Brain pericyte (primary cell): Measurements from ENCODE around the gene CYRIA.

Source experiments
- DNase-seq: peaks from one replicate; pipeline ENCODE4 v3.0.0-alpha.2; 2012; ENCODE audit warnings: low read depth, low spot score

The CYRIA gene

GRCh38 chr2:16650287-16651249 is 15.1 kb downstream of the CYRIA start:
- no peak for DNase-seq

GRCh38 chr2:16649353-16650286 is 16.0 kb downstream of the CYRIA start:
- DNase-seq: no peak

- no peak for DNase-seq
Measured at GRCh38 chr2:16647992-16648617, 17.5 kb downstream of the CYRIA start.

GRCh38 chr2:16645775-16646559 is 19.7 kb downstream of the CYRIA start:
- no peak for DNase-seq

- no peak for DNase-seq
Measured at GRCh38 chr2:16645088-16645487, 20.5 kb downstream of the CYRIA start.

GRCh38 chr2:16644221-16644925 is 21.3 kb downstream of the CYRIA start:
- no peak for DNase-seq

- DNase-seq: no peak
Measured at GRCh38 chr2:16643099-16643498, 22.5 kb downstream of the CYRIA start.

GRCh38 chr2:16642088-16642487 is 23.5 kb downstream of the CYRIA start:
- DNase-seq: no peak

- no peak for DNase-seq
Measured at GRCh38 chr2:16641509-16641908, 24.1 kb downstream of the CYRIA start.

GRCh38 chr2:16640867-16641266 is 24.8 kb downstream of the CYRIA start:
- DNase-seq: no peak

GRCh38 chr2:16640001-16640700 is 25.5 kb downstream of the CYRIA start:
- DNase-seq: no peak

- DNase-seq: no peak
Measured at GRCh38 chr2:16639431-16639830, 26.2 kb downstream of the CYRIA start.

- DNase-seq: no peak
Measured at GRCh38 chr2:16638946-16639345, 26.7 kb downstream of the CYRIA start.

- no peak for DNase-seq
Measured at GRCh38 chr2:16637304-16637703, 28.3 kb downstream of the CYRIA start.

- DNase-seq: no peak
Measured at GRCh38 chr2:16635791-16636699, 29.6 kb downstream of the CYRIA start.

- no peak for DNase-seq
Measured at GRCh38 chr2:16633621-16634430, 31.8 kb downstream of the CYRIA start.

- no peak for DNase-seq
Measured at GRCh38 chr2:16632598-16632997, 33.0 kb downstream of the CYRIA start.

GRCh38 chr2:16630463-16630862 is 35.2 kb downstream of the CYRIA start:
- DNase-seq: no peak
